Activated CD4-positive, alpha-beta memory T cell treated with anti-CD3 and anti-CD28 coated beads for 36 hours (primary cell): ENCODE data around the gene FAM24B. TPM values are rescaled to one million over a fixed set of nuclear protein-coding genes. Genes with fewer than 3 reads are reported as not detected.

Source experiments
- CTCF ChIA-PET: fragments of 350-600 bp; sonication (Branson Sonifier 250); formaldehyde crosslinking; loops from one replicate; lab custom pipeline; 2021; ENCODE audit warnings: antibody characterized with exemption, inconsistent platforms; lab: Charles Lee
- POLR2A ChIA-PET: fragments of 350-600 bp; sonication (Branson Sonifier 250); formaldehyde crosslinking; loops from one replicate; lab custom pipeline; 2021; ENCODE audit warnings: antibody characterized with exemption; lab: Charles Lee
- DNase-seq: peaks from one replicate; pipeline ENCODE4 v3.0.0-alpha.2; 2020
- H3K27ac Mint-ChIP-seq: one replicate; pipeline ENCODE4 v1.8.0; 2021; ENCODE audit warnings: mixed read lengths
- H3K27me3 Mint-ChIP-seq: one replicate; pipeline ENCODE4 v1.8.0; 2021; ENCODE audit warnings: mixed read lengths
- H3K36me3 Mint-ChIP-seq: one replicate; pipeline ENCODE4 v1.8.0; 2021; ENCODE audit warnings: mixed read lengths
- H3K4me1 Mint-ChIP-seq: one replicate; pipeline ENCODE4 v1.8.0; 2021; ENCODE audit warnings: low read depth, mixed read lengths
- H3K4me3 Mint-ChIP-seq: one replicate; pipeline ENCODE4 v1.8.0; 2021; ENCODE audit warnings: mild to moderate bottlenecking, mixed read lengths
- H3K9me3 Mint-ChIP-seq: one replicate; pipeline ENCODE4 v1.8.0; 2021; ENCODE audit warnings: mixed read lengths
- intact Hi-C: fragments of 100-400 bp; cut with micrococcal nuclease; formaldehyde crosslinking; loops from one replicate; pipeline ENCODE4 v1.15.1; 2023
- total RNA-seq, 2 experiments: library from RNA; stranded (reverse); gene quantifications; one replicate each; pipeline ENCODE4 v1.2.3, GENCODE V29; 2021

The FAM24B gene
- total RNA-seq, 2 experiments from 2014 or later, result 7.2 to 8.1 TPM

- H3K4me3 Mint-ChIP-seq, result no peak overlapping the region
- no peaks in the 10 kb centered on the region for H3K4me1 Mint-ChIP-seq
- no peak overlapping the region for H3K27ac Mint-ChIP-seq
- POLR2A ChIA-PET, result no interaction called here
- intact Hi-C loops, result no loop called here
- no peak for DNase-seq
- CTCF ChIA-PET, result no interaction called here
- no peaks in the 10 kb centered on the region for H3K36me3 Mint-ChIP-seq
- H3K27me3 Mint-ChIP-seq, result peaks cover 9% of the 10 kb centered on the region
- H3K9me3 Mint-ChIP-seq, result no peaks in the 10 kb centered on the region
Observed at GRCh38 chr10:122802282-122802681, 77.1 kb downstream of the FAM24B start.

Other genes starting within 250 kb of the FAM24B start
- gene C10orf120, start 179.7 kb downstream of the FAM24B start, total RNA-seq, result not detected
- 1 to 10 TPM; 1.0 to 1.4 TPM for gene CUZD1, start 33.7 kb downstream of the FAM24B start, total RNA-seq
- gene FAM24A, start 31.0 kb upstream of the FAM24B start, total RNA-seq, result not detected
- gene C10orf88, start 74.6 kb upstream of the FAM24B start, total RNA-seq, result 1 to 10 TPM; 8.3 to 9.2 TPM
- 1 to 10 TPM; 3.2 to 3.4 TPM for gene PSTK, start 100.8 kb upstream of the FAM24B start, total RNA-seq
- gene IKZF5, start 129.2 kb upstream of the FAM24B start, total RNA-seq, result 10 to 100 TPM; 14.5 to 14.8 TPM
- gene ACADSB, start 129.4 kb upstream of the FAM24B start, total RNA-seq, result 10 to 100 TPM; 22.1 to 25.1 TPM